ENCODE data around the gene SMAD7.
"Not testable (repeated sequence)": the region's sequence is repeated elsewhere in the genome, so short reads cannot be mapped to it uniquely, and the experiment has no call there.

The SMAD7 gene

DNA sequence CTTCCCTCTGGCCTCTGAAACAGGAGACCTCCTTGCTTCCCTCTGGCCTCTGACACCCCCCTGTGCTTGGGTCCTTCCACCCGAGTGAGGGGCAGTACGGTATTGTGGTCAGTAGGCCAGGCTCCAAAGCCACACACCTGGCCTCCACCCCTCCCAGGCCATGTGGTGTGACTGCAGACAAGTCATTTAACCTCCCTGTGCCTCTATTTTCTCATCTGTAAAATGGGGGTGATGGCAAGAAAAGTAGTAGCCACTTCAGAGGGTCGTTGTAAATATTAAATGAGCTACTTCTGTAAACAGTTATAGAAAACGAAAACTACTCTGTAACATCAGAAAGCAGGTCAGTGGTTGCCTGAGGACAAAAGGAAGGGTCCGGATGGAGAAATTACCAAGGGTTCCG is 74.2 kb downstream of the SMAD7 start:
- DNase-seq (ENCODE audit: low read depth) = no peak

DNA sequence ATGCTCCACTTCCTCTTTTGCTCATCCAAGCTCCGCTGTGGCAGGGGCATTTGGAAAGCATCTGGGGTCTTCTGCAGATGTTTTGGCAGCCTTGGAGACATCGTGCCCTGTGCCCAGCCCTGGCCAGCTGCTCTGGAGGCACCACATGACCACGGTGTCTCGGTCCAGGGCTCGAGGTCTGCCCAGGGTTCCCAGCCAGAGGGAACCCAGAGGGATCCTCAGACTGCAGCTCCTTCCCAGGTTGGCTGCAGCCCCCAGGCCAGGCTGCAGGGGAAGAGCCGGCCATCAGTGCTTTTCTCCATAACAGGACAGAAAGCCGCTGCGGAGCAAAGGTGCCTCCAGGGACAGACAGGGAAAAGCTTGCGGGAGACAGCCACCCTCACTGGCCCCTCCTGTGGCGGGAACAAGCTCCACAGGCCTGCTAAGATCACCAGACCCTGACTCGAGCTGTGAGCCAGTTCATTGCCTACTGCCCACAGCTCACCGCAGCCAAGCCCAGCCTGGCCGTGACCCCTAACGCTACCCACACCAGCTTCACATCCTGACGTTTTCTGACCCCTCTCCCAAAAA is 74.7 kb downstream of the SMAD7 start:
- DNase-seq (ENCODE audit: low read depth) = no peak

DNA sequence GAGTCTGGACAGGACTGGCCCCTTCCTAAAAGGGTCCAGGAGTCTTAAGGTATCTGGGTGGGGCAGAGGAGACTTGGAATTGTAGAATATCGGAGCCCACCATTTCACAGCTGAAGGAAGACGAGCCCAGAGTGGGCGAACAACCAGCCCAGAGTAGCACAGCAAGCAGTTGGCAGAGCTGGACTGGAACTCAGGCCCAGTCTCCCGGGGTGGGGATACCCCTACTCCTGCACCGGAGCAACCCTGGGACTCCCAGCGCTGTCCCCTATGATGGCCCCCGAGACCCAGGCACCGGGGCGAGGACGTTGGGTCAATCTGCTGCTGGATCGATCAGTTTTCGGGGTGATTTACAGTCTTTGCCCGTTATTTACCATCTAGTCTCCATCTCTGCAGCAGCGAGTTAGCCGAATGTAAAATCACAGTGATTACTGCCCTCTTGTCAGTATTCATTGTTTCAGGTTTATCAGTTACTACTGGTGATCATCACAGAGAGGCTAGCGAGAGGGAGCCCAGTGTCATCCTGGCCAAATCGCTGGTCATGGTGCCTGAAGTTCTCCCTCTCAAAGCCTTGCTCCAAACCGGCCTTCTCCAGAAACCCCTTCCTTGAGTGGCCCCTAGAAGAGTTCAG is 75.3 kb downstream of the SMAD7 start:
- DNase-seq (ENCODE audit: low read depth) = no peak

GRCh38 chr18:48874701-48875162 is 76.0 kb downstream of the SMAD7 start:
- no peak for DNase-seq (ENCODE audit: low read depth)

DNA sequence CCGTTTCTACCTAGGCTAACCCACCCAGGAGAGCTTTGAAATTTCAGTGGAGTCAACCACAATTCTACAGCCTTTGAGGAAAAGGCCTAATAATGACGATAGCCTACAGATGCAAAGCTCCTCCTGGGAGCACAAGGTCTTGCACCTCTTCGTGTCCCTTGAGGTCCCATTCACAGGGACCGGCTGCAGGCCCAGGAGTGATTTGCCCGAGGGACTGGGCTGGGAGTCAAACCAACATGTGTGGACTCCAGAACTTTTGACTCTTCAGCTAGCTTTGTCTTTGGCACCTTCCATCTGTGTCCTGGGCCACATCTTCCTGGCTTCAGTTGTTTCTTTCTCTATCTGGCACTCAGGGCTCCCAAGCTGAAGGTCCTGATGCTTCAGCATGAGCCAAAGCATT is 76.5 kb downstream of the SMAD7 start:
- DNase-seq (ENCODE audit: low read depth) = no peak

- DNase-seq (ENCODE audit: low read depth) = no peak
Measured at GRCh38 chr18:48872234-48873145, 78.3 kb downstream of the SMAD7 start.

DNA sequence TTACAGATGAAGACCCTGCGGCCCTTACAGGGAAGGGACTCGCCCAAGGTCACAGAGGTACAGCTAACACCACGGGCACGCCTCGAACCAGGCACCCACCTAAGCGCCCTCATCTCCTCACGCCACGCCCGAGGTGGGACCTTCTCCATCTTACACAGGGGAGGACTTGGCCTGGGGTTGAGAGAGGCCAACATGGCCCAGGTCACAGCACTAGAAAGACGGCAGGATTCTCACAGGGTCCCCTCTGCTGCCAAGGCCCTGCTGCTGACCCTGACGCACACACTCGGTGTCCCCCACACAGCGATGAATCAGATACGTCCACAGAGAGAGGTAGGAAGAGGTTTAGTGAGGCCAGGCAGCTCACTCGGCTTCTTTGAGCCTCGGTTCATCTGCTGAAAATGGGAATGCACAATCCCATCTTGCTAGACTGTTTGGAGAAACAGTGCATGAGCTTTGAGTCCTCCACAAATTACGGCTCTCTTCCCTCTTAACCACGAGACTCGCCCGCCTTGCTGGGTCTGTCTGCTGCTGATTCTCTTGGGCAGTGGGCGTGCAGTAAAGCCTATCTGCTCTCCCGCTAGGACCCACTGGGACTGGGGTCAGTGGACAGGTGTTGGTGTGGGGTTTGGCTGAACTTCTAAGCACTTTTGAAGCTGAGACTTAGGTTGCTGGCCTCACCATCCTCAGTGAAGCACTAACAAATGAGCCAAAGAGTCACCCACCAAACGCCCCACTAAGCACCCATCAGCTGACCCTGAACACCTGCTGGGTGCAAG is 79.2 kb downstream of the SMAD7 start:
- DNase-seq (ENCODE audit: low read depth) = no peak

DNA sequence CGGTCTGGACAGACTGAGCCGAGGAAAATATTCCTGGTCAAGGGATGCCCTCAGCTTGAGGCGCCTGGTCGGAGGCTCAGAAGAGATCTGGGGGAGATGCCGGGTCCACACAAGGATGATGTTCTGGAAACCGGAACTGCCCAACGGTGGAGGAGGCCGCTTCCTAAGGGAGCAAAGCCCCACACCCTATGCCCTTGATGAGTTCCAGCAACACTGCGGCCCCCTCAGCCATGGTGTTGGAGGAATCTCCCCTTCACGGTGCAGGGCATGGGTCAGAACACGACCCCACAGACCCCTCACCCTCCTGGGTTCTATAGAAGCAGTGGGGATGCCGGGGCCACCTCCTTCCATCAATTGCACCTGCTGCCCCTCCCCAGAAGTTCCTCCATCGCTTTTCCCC is 79.8 kb downstream of the SMAD7 start:
- DNase-seq (ENCODE audit: low read depth) = not testable (repeated sequence)
